NCI-H2227 treated with DMSO at 0.1 percent for 48 hours (cell line): ENCODE results near the gene SMO.
"Not testable (repeated sequence)": the region's sequence is repeated elsewhere in the genome, so short reads cannot be mapped to it uniquely, and the experiment has no call there.

Source experiments
- DNase-seq: peaks from one replicate; lab custom pipeline; 2025; lab: John Stamatoyannopoulos, UW

SMO gene

GRCh38 chr7:129240119-129240820 lies 51.8 kb downstream of the SMO start:
- DNase-seq = no peak

DNA sequence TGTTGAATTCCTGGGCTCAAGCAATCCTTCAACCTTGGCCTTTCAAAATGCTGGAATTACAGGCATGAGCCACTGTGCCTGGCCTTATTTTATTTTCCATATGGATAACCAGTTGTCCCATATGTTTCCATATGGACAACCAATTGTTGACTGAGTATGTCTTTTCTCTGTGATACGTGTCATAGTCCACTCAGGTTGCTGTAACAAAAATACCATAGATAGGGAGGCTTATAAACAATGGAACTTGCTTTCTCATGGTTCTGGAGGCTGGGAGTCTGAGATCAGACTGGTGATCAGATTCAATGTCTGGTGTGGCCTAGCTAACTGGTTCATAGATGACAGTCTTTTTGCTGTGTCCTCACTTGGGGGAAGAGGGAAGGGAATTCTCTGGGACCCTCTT lies 55.8 kb downstream of the SMO start:
- no peak for DNase-seq

DNA sequence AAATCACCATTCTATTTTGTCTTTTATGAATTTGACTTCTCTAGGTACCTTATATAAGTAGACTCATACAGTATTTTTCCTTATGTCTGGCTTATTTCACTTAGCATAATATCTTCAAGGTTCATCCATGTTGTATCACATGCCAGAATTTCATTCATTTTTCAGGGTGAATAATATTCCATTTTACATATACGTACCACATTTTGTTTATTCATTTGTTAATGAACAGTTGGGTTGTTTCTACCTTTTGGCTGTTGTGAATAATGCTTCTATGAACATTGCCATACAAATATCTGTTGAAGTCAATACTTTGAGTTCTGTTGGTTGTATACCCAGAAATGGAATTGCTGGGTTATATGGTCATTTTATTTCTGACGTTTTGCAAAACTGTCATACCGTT lies 57.1 kb downstream of the SMO start:
- no peak for DNase-seq

- no peak for DNase-seq
These were observed 58.7 kb downstream of the SMO start for GRCh38 chr7:129247087-129247486.

DNA sequence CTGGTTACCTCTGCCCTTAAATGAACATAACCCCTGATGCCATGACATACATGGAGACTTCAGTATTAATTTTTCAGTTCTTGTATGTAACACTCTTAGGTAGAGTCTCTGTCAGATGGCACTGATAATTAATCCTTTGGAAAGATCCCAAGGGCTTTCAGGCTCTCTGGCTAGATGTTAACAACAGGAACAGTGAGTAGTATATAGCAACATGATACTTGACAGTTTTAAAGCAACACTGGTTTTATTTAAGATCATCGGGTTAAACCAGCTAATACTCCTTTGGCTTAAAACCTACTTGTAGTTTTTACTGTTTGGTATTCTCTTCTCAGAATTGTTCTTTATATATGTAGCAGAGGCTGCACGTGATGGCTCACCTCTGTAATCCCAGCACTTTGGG lies 63.7 kb downstream of the SMO start:
- DNase-seq = no peak

DNA sequence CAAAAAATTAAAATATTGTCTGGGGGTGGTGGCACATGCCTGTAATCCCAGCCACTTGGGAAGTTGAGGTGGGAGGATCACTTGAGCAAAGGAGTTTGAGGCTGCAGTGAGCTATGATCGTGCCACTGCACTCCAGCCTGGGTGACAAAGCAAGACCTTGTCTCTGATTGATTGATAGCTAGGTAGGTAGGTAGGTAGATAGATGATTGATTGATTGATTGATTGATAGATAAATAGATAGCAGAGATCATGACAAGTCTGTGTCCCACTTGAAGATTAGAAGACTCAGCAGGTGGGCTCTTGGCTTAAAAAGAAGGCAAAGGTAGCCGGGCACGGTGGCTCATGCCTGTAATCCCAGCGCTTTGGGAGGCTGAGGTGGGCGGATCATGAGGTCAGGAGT lies 64.2 kb downstream of the SMO start:
- not testable (repeated sequence) for DNase-seq

GRCh38 chr7:129255800-129256199 lies 67.4 kb downstream of the SMO start:
- no peak for DNase-seq

GRCh38 chr7:129256221-129256620 lies 67.8 kb downstream of the SMO start:
- DNase-seq = no peak

DNA sequence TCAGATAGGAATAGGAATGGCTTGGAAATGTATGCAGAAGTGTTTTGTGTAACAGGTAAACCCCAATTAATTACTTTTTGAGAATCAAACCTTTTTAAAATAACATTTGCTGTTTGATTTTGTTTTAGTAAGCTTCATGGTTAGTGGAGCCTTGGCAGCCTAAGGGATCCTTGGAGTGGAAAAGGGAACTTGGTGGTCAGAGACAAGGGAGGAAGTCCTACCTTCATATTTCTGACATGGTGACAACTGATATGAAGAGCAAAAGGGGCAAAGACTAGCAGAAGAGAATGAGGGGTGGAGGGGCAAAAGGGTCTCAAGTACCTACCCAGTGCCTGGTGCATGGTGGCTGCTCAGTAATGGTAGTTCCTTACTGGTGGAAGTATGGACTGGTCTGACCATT lies 68.7 kb downstream of the SMO start:
- no peak for DNase-seq

GRCh38 chr7:129258649-129259389 lies 70.4 kb downstream of the SMO start:
- DNase-seq = no peak

GRCh38 chr7:129262324-129262723 lies 73.9 kb downstream of the SMO start:
- DNase-seq = no peak
